HepG2 (cell line): ENCODE results near the gene PTPRF. TPM values are rescaled to one million over a fixed set of nuclear protein-coding genes. Genes with fewer than 3 reads are reported as not detected.

Experiments
- MLXIP ChIP-seq: sonication (generic); formaldehyde crosslinking; IDR thresholded peaks from 2 replicates; pipeline ENCODE4 v1.9.0; 2021; ENCODE audit warnings: missing genetic modification reagents, borderline replicate concordance
- MYC ChIP-seq: sonication (generic); formaldehyde crosslinking; IDR thresholded peaks from 2 replicates; pipeline ENCODE4 v1.9.0; 2021; ENCODE audit warnings: missing genetic modification reagents, borderline replicate concordance
- PHB2 ChIP-seq: fragments of 450-650 bp; IDR thresholded peaks from 2 replicates; pipeline ENCODE4 v1.6.1; 2018; ENCODE audit not compliant: partially characterized antibody
- ZBTB33 ChIP-seq: sonication (generic); formaldehyde crosslinking; IDR thresholded peaks from 2 replicates; pipeline ENCODE4 v1.4.0; 2020; ENCODE audit warnings: missing genetic modification reagents
- ZBTB8A ChIP-seq: sonication (generic); formaldehyde crosslinking; IDR thresholded peaks from 2 replicates; pipeline ENCODE4 v1.4.0; 2020; ENCODE audit warnings: mild to moderate bottlenecking, low read depth, missing genetic modification reagents, borderline replicate concordance
- ZNF567 ChIP-seq: sonication (generic); formaldehyde crosslinking; IDR thresholded peaks from 2 replicates; pipeline ENCODE4 v1.8.1; 2023; ENCODE audit warnings: mild to moderate bottlenecking, missing genetic modification reagents, borderline replicate concordance
- polyA plus RNA-seq, 8 experiments: library from polyadenylated mRNA; depleted of rRNA in 3 of 8; stranded (reverse) in 7 of 8; unstranded in 1 of 8; fragments of >200 nt; fragmentation: Illumina TruSeq in 4 of 8; extraction: Trizol in 4 of 8; gene quantifications; 2 replicates each; pipeline versions ENCODE4 v1.2.1 to v1.2.3, GENCODE V29; 2011 to 2016; ENCODE audit warnings: low read depth in 4 of 8, missing spikeins in 1 of 8, mixed read lengths in 1 of 8; ENCODE audit not compliant: insufficient read depth in 1 of 8
- total RNA-seq, 5 experiments: library from RNA; depleted of rRNA; stranded (reverse); fragments of >200 nt; fragmentation: Illumina TruSeq; extraction: Trizol; gene quantifications; 2 replicates each; pipeline ENCODE4 v1.2.3, GENCODE V29; 2016; ENCODE audit warnings: low read depth in 1 of 5
- TF ChIP-seq, protein P1 (sequence below): sonication (generic); formaldehyde crosslinking; IDR thresholded peaks from 2 replicates; pipeline ENCODE4 v1.4.0; 2020; ENCODE audit warnings: mild to moderate bottlenecking, missing genetic modification reagents
- TF ChIP-seq, protein P2 (sequence below): sonication (generic); formaldehyde crosslinking; IDR thresholded peaks from 2 replicates; pipeline ENCODE4 v1.4.0; 2020; ENCODE audit warnings: missing genetic modification reagents, borderline replicate concordance
- TF ChIP-seq, protein P3 (sequence below): sonication (generic); formaldehyde crosslinking; conservative IDR thresholded peaks from 2 replicates; pipeline ENCODE4 v1.8.0; 2022; ENCODE audit warnings: missing genetic modification reagents
- TF ChIP-seq, protein P4 (sequence below), 2 experiments: sonication (generic) in 1 of 2; formaldehyde crosslinking in 1 of 2; IDR thresholded peaks; 2 replicates each; pipeline versions ENCODE4 v1.4.0 to v1.6.1; 2016 to 2020; ENCODE audit warnings: borderline replicate concordance in 1 of 2, low read depth in 1 of 2, mild to moderate bottlenecking in 1 of 2, missing genetic modification reagents in 1 of 2

The PTPRF gene
- total and polyA plus RNA-seq, 2 of the 13 experiments (the other 11 are each of a cell fraction or from before 2014, with no cell fraction given) = 55.9 to 167 TPM

GRCh38 chr1:43541721-43542401 lies 11.2 kb downstream of the PTPRF start (continued):
- TF ChIP-seq, protein P1, sequence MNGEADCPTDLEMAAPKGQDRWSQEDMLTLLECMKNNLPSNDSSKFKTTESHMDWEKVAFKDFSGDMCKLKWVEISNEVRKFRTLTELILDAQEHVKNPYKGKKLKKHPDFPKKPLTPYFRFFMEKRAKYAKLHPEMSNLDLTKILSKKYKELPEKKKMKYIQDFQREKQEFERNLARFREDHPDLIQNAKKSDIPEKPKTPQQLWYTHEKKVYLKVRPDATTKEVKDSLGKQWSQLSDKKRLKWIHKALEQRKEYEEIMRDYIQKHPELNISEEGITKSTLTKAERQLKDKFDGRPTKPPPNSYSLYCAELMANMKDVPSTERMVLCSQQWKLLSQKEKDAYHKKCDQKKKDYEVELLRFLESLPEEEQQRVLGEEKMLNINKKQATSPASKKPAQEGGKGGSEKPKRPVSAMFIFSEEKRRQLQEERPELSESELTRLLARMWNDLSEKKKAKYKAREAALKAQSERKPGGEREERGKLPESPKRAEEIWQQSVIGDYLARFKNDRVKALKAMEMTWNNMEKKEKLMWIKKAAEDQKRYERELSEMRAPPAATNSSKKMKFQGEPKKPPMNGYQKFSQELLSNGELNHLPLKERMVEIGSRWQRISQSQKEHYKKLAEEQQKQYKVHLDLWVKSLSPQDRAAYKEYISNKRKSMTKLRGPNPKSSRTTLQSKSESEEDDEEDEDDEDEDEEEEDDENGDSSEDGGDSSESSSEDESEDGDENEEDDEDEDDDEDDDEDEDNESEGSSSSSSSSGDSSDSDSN (CRISPR knock-in tag) = peak; percentile 66
- TF ChIP-seq ZNF567 (CRISPR knock-in tag) (0 out of 2 replicates have a peak, but pooled peaks have one; percentile 35), MLXIP (no peak), ZBTB8A (no peak), ZBTB33 (CRISPR knock-in tag) (peak; percentile 75), MYC (CRISPR knock-in tag) (peak; percentile 45; the same call in 1 of the 2 replicates), PHB2 (no peak)
- TF ChIP-seq, protein P2, sequence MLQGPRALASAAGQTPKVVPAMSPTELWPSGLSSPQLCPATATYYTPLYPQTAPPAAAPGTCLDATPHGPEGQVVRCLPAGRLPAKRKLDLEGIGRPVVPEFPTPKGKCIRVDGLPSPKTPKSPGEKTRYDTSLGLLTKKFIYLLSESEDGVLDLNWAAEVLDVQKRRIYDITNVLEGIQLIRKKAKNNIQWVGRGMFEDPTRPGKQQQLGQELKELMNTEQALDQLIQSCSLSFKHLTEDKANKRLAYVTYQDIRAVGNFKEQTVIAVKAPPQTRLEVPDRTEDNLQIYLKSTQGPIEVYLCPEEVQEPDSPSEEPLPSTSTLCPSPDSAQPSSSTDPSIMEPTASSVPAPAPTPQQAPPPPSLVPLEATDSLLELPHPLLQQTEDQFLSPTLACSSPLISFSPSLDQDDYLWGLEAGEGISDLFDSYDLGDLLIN (CRISPR knock-in tag) = no peak
- TF ChIP-seq, protein P3, sequence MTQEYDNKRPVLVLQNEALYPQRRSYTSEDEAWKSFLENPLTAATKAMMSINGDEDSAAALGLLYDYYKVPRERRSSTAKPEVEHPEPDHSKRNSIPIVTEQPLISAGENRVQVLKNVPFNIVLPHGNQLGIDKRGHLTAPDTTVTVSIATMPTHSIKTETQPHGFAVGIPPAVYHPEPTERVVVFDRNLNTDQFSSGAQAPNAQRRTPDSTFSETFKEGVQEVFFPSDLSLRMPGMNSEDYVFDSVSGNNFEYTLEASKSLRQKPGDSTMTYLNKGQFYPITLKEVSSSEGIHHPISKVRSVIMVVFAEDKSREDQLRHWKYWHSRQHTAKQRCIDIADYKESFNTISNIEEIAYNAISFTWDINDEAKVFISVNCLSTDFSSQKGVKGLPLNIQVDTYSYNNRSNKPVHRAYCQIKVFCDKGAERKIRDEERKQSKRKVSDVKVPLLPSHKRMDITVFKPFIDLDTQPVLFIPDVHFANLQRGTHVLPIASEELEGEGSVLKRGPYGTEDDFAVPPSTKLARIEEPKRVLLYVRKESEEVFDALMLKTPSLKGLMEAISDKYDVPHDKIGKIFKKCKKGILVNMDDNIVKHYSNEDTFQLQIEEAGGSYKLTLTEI (CRISPR knock-in tag) = no peak
- TF ChIP-seq, protein P4, sequence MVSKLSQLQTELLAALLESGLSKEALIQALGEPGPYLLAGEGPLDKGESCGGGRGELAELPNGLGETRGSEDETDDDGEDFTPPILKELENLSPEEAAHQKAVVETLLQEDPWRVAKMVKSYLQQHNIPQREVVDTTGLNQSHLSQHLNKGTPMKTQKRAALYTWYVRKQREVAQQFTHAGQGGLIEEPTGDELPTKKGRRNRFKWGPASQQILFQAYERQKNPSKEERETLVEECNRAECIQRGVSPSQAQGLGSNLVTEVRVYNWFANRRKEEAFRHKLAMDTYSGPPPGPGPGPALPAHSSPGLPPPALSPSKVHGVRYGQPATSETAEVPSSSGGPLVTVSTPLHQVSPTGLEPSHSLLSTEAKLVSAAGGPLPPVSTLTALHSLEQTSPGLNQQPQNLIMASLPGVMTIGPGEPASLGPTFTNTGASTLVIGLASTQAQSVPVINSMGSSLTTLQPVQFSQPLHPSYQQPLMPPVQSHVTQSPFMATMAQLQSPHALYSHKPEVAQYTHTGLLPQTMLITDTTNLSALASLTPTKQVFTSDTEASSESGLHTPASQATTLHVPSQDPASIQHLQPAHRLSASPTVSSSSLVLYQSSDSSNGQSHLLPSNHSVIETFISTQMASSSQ (IDR thresholded peaks at IDR 0.05; ENCODE audit: low read depth) = no peak
- TF ChIP-seq, protein P4 (CRISPR knock-in tag; IDR thresholded peaks at IDR 0.05; ENCODE audit: borderline replicate concordance) = 0 out of 2 replicates have a peak, but pooled peaks have one; percentile 24
